NCI-H82 (cell line): Measurements from ENCODE around the gene NMB.

Experiments used
- DNase-seq: peaks from one replicate; lab custom pipeline; 2025; lab: John Stamatoyannopoulos, UW

NMB gene

DNA sequence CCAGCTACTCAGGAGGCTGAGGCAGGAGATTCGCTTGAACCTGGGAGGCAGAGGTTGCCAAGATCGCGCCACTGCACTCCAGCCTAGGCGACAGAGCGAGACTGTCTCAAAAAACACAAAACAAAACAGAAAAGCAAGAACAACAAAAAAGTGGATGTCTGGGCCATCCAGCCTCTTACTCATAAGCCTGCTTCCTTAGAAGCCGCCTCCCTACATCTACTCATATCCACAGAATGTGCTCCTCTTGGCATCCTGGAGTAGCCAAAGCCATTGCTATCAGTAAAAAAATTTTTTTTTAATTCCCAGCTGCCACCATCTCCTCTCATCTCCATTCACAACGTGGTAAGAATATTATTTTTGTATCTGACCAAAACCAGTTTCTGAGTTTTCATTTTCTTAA, 46.4 kb downstream of the NMB start:
- DNase-seq = no peak

DNA sequence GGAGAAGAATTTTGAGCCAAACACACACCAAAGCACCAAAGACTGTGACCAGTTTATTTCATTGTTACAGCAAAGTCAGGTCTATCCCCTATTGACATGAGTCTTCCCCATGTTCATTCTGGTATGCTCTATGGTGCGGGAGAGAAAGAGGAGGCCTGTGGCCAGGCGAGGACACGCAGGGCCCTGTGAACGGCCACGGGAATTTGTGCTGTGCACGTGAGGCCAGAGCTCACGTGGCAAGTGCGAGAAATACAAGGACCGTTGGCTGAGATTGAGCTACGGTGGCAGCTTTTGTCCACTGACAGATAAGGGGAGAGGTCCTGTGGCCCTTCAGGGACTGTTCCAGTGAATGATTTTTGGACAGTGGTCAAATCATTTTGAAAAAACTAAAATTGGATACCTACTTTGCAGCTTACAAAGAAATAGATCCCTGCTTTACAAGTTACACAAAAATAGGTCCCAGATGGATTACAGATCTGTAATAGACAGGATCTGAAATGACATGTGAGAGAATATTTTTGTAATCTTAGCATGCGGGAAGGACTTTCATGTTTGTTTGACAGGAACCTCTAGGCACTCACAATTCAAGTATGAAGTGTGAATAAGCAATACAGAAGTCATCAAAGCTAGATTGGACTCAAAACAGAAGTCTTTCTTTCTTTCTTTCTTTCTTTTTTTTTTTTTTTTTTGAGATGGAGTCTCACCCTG, 48.0 kb downstream of the NMB start:
- no peak for DNase-seq

DNA sequence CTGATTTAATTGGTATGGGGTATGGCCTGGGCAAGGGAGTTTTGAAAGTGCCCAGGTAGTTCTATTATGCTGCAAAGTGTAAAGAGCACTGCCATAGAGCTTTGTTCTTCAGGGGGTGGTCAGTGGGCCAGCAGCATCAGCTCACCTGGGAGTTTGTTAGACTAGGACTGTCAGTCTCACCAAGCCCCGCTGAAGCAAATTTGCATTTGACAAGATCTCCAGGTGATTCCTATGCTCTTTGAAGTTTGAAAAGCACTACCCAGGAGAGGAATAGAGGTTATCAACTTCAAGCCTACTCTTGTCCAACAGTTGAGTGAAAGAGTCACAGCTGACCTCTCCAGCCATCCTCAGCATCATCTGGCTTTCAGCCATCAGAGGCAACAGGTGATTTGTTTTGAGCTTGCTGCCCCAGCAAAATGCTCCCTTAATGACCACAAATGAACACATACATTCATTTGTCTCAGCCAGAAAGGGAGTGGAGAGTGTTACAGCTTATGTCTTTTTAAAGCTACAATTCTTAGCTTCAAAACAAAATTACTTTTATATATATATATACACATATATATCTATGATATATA, 49.2 kb downstream of the NMB start:
- no peak for DNase-seq

DNA sequence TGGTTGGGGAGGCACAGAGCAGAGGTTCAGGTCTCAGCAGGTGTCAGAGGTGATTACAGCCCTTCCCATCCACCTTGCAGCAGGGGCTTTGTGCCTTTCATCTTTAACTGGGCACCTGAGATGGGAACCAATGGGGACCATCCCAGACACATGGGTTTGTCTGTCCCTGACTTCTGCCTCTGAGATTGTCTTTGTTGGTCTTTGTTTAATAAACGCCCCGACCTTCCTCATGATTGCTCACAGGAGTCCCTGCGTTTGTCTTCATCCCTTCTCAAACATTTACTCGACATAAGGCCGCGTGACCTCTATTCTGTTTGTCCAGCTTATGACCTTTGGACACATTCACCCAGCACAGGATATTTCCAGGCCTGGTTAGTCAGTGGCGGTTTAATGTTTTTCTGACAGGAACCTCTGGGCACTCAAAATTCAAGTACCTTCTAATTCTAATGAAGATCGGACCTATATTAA, 51.3 kb downstream of the NMB start:
- DNase-seq = no peak

DNA sequence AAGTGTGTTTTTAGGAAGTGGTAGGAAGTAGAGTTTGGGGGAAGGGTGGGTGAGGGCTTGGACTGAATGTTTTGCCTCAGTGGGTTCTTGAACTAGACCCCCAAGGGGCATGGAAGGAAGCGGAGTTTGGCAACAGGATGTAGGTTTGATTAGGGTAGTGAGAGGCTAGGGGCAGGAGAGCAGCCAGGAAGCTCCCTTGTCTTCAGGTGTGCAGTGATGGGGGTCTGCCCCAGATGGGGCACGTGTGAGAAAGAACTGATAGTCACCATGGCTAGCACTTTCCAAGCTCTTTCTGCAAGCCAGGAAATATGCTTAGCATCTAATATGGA, 52.5 kb downstream of the NMB start:
- no peak for DNase-seq
